Measurements from ENCODE around the gene AGBL2. TPM values are rescaled to one million over a fixed set of nuclear protein-coding genes. Genes with fewer than 3 reads are reported as not detected.
"Not testable (repeated sequence)": the region's sequence is repeated elsewhere in the genome, so short reads cannot be mapped to it uniquely, and the experiment has no call there.

Gene AGBL2
- total and polyA plus RNA-seq, 9 of the 15 experiments (the other 6 are each of a cell fraction or from before 2014, with no cell fraction given): 0.57 to 6.5 (median 1.3) TPM

DNA sequence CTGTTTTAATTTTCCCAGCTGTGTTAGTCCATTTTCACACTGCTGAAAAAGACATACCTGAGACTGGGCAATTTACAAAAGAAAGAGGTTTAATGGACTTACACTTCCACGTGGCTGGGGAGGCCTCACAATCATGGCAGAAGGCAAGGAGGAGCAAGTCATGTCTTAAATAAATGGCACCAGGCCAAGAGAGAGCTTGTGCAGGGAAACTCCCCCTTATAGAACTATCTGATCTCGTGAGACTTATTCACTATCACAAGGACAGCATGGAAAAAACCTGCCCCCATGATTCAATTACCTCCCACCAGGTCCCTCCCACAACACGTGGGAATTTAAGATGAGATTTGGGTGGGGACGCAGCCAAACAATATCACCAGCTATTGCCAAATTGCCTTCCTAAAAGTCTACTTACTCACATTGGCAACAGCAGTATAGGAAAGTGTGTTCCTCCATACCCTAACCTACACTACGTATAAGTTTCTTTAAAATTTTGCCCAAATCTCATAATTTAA lies 7.8 kb downstream of the AGBL2 start:
- H3K4me2 ChIP-seq (ENCODE audit: insufficient read depth, low read length); H3K79me2 ChIP-seq (ENCODE audit: control insufficient read depth, insufficient read depth, low read length); FAIRE-seq; CTCF ChIA-PET (ENCODE audit: low intra/inter-chr PET ratio); H3K4me3 ChIP-seq; H3K9me3 ChIP-seq (replicated peaks; ENCODE audit: control insufficient read depth, insufficient read depth, low read depth, low read length); intact Hi-C loops (cut with micrococcal nuclease); H3K27ac ChIP-seq (ENCODE audit: extremely low read depth, low read depth, low read length); in situ Hi-C loops (cut with MboI); DNase-seq (ENCODE audit: extremely low read depth in 1 of 4, low spot score in 3 of 4); H2AFZ ChIP-seq (ENCODE audit: low read depth, low read length); H4K20me1 ChIP-seq (replicated peaks; ENCODE audit: control insufficient read depth, insufficient read depth, low read length); H3K36me3 ChIP-seq (ENCODE audit: control insufficient read depth, insufficient read depth, low read length); BruUV-seq (replicated peaks); H3K27me3 ChIP-seq (ENCODE audit: control insufficient read depth in 2 of 2, insufficient read depth in 2 of 2, low read length in 2 of 2); ATAC-seq; H3K4me1 ChIP-seq (replicated peaks in 1 of 2; ENCODE audit: control insufficient read depth in 2 of 2, insufficient read depth in 2 of 2, low read length in 2 of 2); H3K9me1 ChIP-seq (ENCODE audit: control insufficient read depth, insufficient read depth, low read length); H3K9ac ChIP-seq (ENCODE audit: insufficient read depth in 1 of 2, low read depth in 2 of 2, low read length in 2 of 2): not testable (repeated sequence)
- POLR2A ChIA-PET: interaction anchor here (0.6 to 0.7 kb wide), 3 partner anchors 8 to 422 kb away, joined by 3 to 5 read pairs (median 3); partner anchors contain the start of gene AGBL2
- TF ChIP-seq ZNF766 (CRISPR knock-in tag; conservative IDR thresholded peaks at IDR 0.05) (0 out of 2 replicates have a peak, but pooled peaks have one; percentile 24), NFIC (IDR thresholded peaks at IDR 0.05) (peak; percentile 93), TRIM28 (IDR thresholded peaks at IDR 0.05) (peak; percentile 39; the same call in 1 of the 2 replicates), CC2D1A (IDR thresholded peaks at IDR 0.05) (0 out of 2 replicates have a peak, but pooled peaks have one; percentile 17)
- TF ChIP-seq, protein P1, sequence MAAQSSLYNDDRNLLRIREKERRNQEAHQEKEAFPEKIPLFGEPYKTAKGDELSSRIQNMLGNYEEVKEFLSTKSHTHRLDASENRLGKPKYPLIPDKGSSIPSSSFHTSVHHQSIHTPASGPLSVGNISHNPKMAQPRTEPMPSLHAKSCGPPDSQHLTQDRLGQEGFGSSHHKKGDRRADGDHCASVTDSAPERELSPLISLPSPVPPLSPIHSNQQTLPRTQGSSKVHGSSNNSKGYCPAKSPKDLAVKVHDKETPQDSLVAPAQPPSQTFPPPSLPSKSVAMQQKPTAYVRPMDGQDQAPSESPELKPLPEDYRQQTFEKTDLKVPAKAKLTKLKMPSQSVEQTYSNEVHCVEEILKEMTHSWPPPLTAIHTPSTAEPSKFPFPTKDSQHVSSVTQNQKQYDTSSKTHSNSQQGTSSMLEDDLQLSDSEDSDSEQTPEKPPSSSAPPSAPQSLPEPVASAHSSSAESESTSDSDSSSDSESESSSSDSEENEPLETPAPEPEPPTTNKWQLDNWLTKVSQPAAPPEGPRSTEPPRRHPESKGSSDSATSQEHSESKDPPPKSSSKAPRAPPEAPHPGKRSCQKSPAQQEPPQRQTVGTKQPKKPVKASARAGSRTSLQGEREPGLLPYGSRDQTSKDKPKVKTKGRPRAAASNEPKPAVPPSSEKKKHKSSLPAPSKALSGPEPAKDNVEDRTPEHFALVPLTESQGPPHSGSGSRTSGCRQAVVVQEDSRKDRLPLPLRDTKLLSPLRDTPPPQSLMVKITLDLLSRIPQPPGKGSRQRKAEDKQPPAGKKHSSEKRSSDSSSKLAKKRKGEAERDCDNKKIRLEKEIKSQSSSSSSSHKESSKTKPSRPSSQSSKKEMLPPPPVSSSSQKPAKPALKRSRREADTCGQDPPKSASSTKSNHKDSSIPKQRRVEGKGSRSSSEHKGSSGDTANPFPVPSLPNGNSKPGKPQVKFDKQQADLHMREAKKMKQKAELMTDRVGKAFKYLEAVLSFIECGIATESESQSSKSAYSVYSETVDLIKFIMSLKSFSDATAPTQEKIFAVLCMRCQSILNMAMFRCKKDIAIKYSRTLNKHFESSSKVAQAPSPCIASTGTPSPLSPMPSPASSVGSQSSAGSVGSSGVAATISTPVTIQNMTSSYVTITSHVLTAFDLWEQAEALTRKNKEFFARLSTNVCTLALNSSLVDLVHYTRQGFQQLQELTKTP (IDR thresholded peaks at IDR 0.05; ENCODE audit: low read depth in 1 of 2, partially characterized antibody in 2 of 2): peak in 1 of 2 experiments; percentile 68
- 39% methylated on average over 5 of the region's 5 CpGs for WGBS (ENCODE audit: insufficient coverage, low coverage, missing lambda C conversion rate)

Measured in K562 (cell line).